Spleen (tissue), 11 donors: Measurements from ENCODE around the gene TBCD. TPM values are rescaled to one million over a fixed set of nuclear protein-coding genes. Genes with fewer than 3 reads are reported as not detected.

Experiments used
- DNase-seq: peaks from one replicate; pipeline ENCODE4 v3.0.0-alpha.2; 2020
- H3K27ac ChIP-seq, 8 donors: fragments of 200-600 bp; sonication (generic) in 7 of 8; 1 replicate in 4 of 8; 2 replicates in 4 of 8; pipeline versions ENCODE4 v1.5.0 to v1.8.0; 2016 to 2021; ENCODE audit warnings: inconsistent platforms in 4 of 8, mild to moderate bottlenecking in 4 of 8, moderate library complexity in 1 of 8
- H3K27me3 ChIP-seq, 7 donors: fragments of 200-600 bp; sonication (generic) in 6 of 7; replicated peaks in 1 of 7; 1 replicate in 4 of 7; 2 replicates in 3 of 7; pipeline versions ENCODE4 v1.5.0 to v1.8.0; 2016 to 2021; ENCODE audit warnings: inconsistent platforms in 3 of 7, mild to moderate bottlenecking in 1 of 7
- H3K36me3 ChIP-seq, 6 donors: fragments of 200-600 bp; sonication (generic) in 5 of 6; 1 replicate in 4 of 6; 2 replicates in 2 of 6; pipeline versions ENCODE4 v1.5.0 to v1.8.0; 2016 to 2021; ENCODE audit warnings: inconsistent platforms in 2 of 6
- H3K4me1 ChIP-seq, 6 donors: fragments of 200-600 bp; sonication (generic) in 5 of 6; 1 replicate in 3 of 6; 2 replicates in 3 of 6; pipeline versions ENCODE4 v1.5.0 to v1.8.0; 2016 to 2021; ENCODE audit warnings: inconsistent platforms in 3 of 6
- H3K4me3 ChIP-seq, 8 donors: fragments of 200-600 bp; sonication (generic) in 7 of 8; 1 replicate in 4 of 8; 2 replicates in 4 of 8; pipeline versions ENCODE4 v1.5.0 to v1.8.0; 2016 to 2021; ENCODE audit warnings: inconsistent platforms in 4 of 8, mild to moderate bottlenecking in 4 of 8, moderate library complexity in 2 of 8
- H3K9me3 ChIP-seq, 8 donors: fragments of 200-600 bp; sonication (generic) in 7 of 8; 1 replicate in 4 of 8; 2 replicates in 4 of 8; pipeline versions ENCODE4 v1.5.0 to v1.8.0; 2016 to 2021; ENCODE audit warnings: inconsistent platforms in 4 of 8
- CTCF ChIP-seq, 11 experiments: fragments of 200-600 bp in 7 of 11; fragments of 450-650 bp in 4 of 11; sonication (generic) in 4 of 11; IDR thresholded peaks in 8 of 11; conservative IDR thresholded peaks in 3 of 11; 1 replicate in 7 of 11; 2 replicates in 4 of 11; pipeline versions ENCODE4 v1.4.0 to v1.8.0; 2016 to 2021; ENCODE audit warnings: antibody characterized with exemption in 11 of 11, inconsistent platforms in 4 of 11, mild to moderate bottlenecking in 1 of 11
- POLR2A ChIP-seq, 3 donors: fragments of 450-650 bp; IDR thresholded peaks; one replicate each; pipeline ENCODE4 v1.5.1; 2017; ENCODE audit warnings: antibody characterized with exemption in 3 of 3, mild to moderate bottlenecking in 1 of 3
- POLR2AphosphoS5 ChIP-seq, 3 donors: sonication (generic); formaldehyde crosslinking; IDR thresholded peaks; one replicate each; pipeline ENCODE4 v1.5.1; 2017; ENCODE audit warnings: antibody characterized with exemption in 3 of 3
- WGBS, 5 donors: extraction: QIAGEN DNeasy Blood & Tissue Kit in 3 of 5; methylation state at CpG; one replicate each; pipeline versions ENCODE4 v1.1.5 to v1.1.7; 2013 to 2018; 5-methylcytosine and 5-hydroxymethylcytosine counted together
- intact Hi-C: fragments of 100-400 bp; cut with DNase I; formaldehyde crosslinking; loops from one replicate; pipeline ENCODE4 v1.15.0; 2023; ENCODE audit warnings: low total_unique reads
- polyA plus RNA-seq, 3 donors: library from polyadenylated mRNA; stranded (reverse); fragments of 200-250 nt; gene quantifications; one replicate each; pipeline ENCODE4 v1.2.1, GENCODE V29; 2013
- total RNA-seq, 7 donors: library from RNA; depleted of rRNA in 3 of 7; stranded (reverse); fragments of >200 nt in 3 of 7; fragmentation: NEBNext Ultra II Directional in 4 of 7; extraction: Animal tissue kit (Norgen Biotek cat#: 25700) in 4 of 7; gene quantifications; one replicate each; pipeline versions ENCODE4 v1.1.0 to v1.2.1, GENCODE V29; 2016 to 2021
- donor health status: healthy with polysubstance abuse.
- donor health status: DM: no; HTN: no; CAD: no; lungs with moderate emphysema.
- donor health status: DM: no; HTN: no; CAD: no.
- donor health status: Bipolar disorder and iron deficiency.
- donor health status: healthy.
- donor health status: DM: no; HTN: no; CAD: no.
- donor health status: DM: yes; HTN: yes; CAD: no.

Gene TBCD
- total and polyA plus RNA-seq, 10 donors, result 55.6 to 207 (median 108) TPM

- Histone ChIP-seq H3K27ac (peak overlapping the region in 2 of 8 donors; percentile 54 to 70), H3K27me3 (no peaks in the 10 kb centered on the region), H3K36me3 (peaks cover 0 to 87% (median 12%) of the 10 kb centered on the region in 6 donors), H3K9me3 (peaks cover 0 to 18% (median 10%) of the 10 kb centered on the region in 8 donors), H3K4me3 (no peak overlapping the region), H3K4me1 (peaks cover 0 to 30% (median 9%) of the 10 kb centered on the region in 6 donors)
- intact Hi-C loops, result no loop called here
- 79 to 95% (median 85%) methylated on average over 5 of the region's 5 CpGs for WGBS, 5 donors
- DNase-seq, result no peak
- no peak for TF ChIP-seq CTCF (IDR thresholded peaks at IDR 0.05 in 8 of 11, conservative IDR thresholded peaks at IDR 0.05 in 3 of 11)
These were observed 66.1 kb downstream of the TBCD start for GRCh38 chr17:82817947-82818346.

GRCh38 chr17:82820278-82821251 lies 68.7 kb downstream of the TBCD start:
- 95 to 99% (median 98%) methylated on average over 5 of the region's 5 CpGs for WGBS, 5 donors
- no peak overlapping the region for H3K27ac ChIP-seq
- H3K4me1 ChIP-seq, result peaks cover 0 to 28% (median 7%) of the 10 kb centered on the region in 6 donors
- intact Hi-C loops, result no loop called here
- peaks cover 0 to 18% (median 10%) of the 10 kb centered on the region in 8 donors for H3K9me3 ChIP-seq
- TF ChIP-seq CTCF (IDR thresholded peaks at IDR 0.05 in 8 of 11, conservative IDR thresholded peaks at IDR 0.05 in 3 of 11) (no peak), POLR2A (IDR thresholded peaks at IDR 0.05) (no peak), POLR2AphosphoS5 (IDR thresholded peaks at IDR 0.05) (no peak)
- H3K36me3 ChIP-seq, result peaks cover 0 to 64% (median 9%) of the 10 kb centered on the region in 6 donors
- DNase-seq, result no peak
- no peak overlapping the region for H3K4me3 ChIP-seq
- H3K27me3 ChIP-seq, result no peaks in the 10 kb centered on the region

GRCh38 chr17:82821554-82821953 lies 69.7 kb downstream of the TBCD start:
- intact Hi-C loops, result no loop called here
- TF ChIP-seq POLR2AphosphoS5 (IDR thresholded peaks at IDR 0.05), result no peak
- no peak for TF ChIP-seq CTCF (IDR thresholded peaks at IDR 0.05 in 8 of 11, conservative IDR thresholded peaks at IDR 0.05 in 3 of 11)
- no peak for TF ChIP-seq POLR2A (IDR thresholded peaks at IDR 0.05)
- H3K4me1 ChIP-seq, result peaks cover 0 to 27% (median 7%) of the 10 kb centered on the region in 6 donors
- H3K36me3 ChIP-seq, result peaks cover 0 to 54% (median 3%) of the 10 kb centered on the region in 6 donors
- H3K27ac ChIP-seq, result no peak overlapping the region
- peaks cover 0 to 18% (median 10%) of the 10 kb centered on the region in 8 donors for H3K9me3 ChIP-seq
- H3K27me3 ChIP-seq, result no peaks in the 10 kb centered on the region
- no peak overlapping the region for H3K4me3 ChIP-seq
- 94 to 100% (median 95%) methylated on average over 2 of the region's 2 CpGs for WGBS, 5 donors
- no peak for DNase-seq

- 89 to 93% (median 92%) methylated on average over 16 of the region's 16 CpGs for WGBS, 5 donors
- TF ChIP-seq CTCF (IDR thresholded peaks at IDR 0.05 in 8 of 11, conservative IDR thresholded peaks at IDR 0.05 in 3 of 11), result no peak
- TF ChIP-seq POLR2A (IDR thresholded peaks at IDR 0.05), result no peak
- TF ChIP-seq POLR2AphosphoS5 (IDR thresholded peaks at IDR 0.05), result no peak
- H3K4me1 ChIP-seq, result peaks cover 0 to 23% (median 7%) of the 10 kb centered on the region in 6 donors
- DNase-seq, result no peak
- H3K36me3 ChIP-seq, result peaks cover 0 to 48% (median 4%) of the 10 kb centered on the region in 6 donors
- intact Hi-C loops, result no loop called here
- H3K27me3 ChIP-seq, result no peaks in the 10 kb centered on the region
- no peak overlapping the region for H3K27ac ChIP-seq
- peaks cover 0 to 18% (median 10%) of the 10 kb centered on the region in 8 donors for H3K9me3 ChIP-seq
- no peak overlapping the region for H3K4me3 ChIP-seq
These were observed 70.4 kb downstream of the TBCD start for GRCh38 chr17:82822281-82822680.
